HepG2 (cell line): ENCODE results near the gene NSF. TPM values are rescaled to one million over a fixed set of nuclear protein-coding genes. Genes with fewer than 3 reads are reported as not detected.

Experiments
- BRCA1 ChIP-seq: sonication (generic); formaldehyde crosslinking; IDR thresholded peaks from 2 replicates; pipeline ENCODE4 v1.4.0; 2020; ENCODE audit warnings: missing genetic modification reagents
- FUBP1 ChIP-seq: sonication (generic); formaldehyde crosslinking; IDR thresholded peaks from 2 replicates; pipeline ENCODE4 v1.5.1; 2020; ENCODE audit warnings: missing genetic modification reagents, mild to moderate bottlenecking, borderline replicate concordance
- HIVEP1 ChIP-seq: sonication (generic); formaldehyde crosslinking; IDR thresholded peaks from 2 replicates; pipeline ENCODE4 v1.4.0; 2020; ENCODE audit warnings: mild to moderate bottlenecking, missing genetic modification reagents
- MBNL3 ChIP-seq: fragments of 250-450 bp; sonication (Bioruptor Pico); conservative IDR thresholded peaks from 2 replicates; pipeline ENCODE4 v1.8.0; 2022; ENCODE audit warnings: mild to moderate bottlenecking, inconsistent platforms
- MYC ChIP-seq: sonication (generic); formaldehyde crosslinking; IDR thresholded peaks from 2 replicates; pipeline ENCODE4 v1.9.0; 2021; ENCODE audit warnings: missing genetic modification reagents, borderline replicate concordance
- NCOA1 ChIP-seq: sonication (generic); formaldehyde crosslinking; IDR thresholded peaks from 2 replicates; pipeline ENCODE4 v1.9.0; 2021; ENCODE audit warnings: missing genetic modification reagents
- NFE2L1 ChIP-seq: sonication (generic); formaldehyde crosslinking; IDR thresholded peaks from 2 replicates; pipeline ENCODE4 v1.4.0; 2020; ENCODE audit warnings: missing genetic modification reagents, mild to moderate bottlenecking, borderline replicate concordance
- NKX3-1 ChIP-seq: sonication (generic); formaldehyde crosslinking; IDR thresholded peaks from 2 replicates; pipeline ENCODE4 v1.5.0; 2020; ENCODE audit warnings: missing genetic modification reagents
- POLR2G ChIP-seq: fragments of 200-400 bp; formaldehyde crosslinking; IDR thresholded peaks from 2 replicates; pipeline ENCODE4 v1.6.1; 2018; ENCODE audit warnings: mild to moderate bottlenecking, low read depth, low read length, moderate library complexity
- TEAD3 ChIP-seq: optimal IDR thresholded peaks from 2 replicates; pipeline ENCODE3; 2016; ENCODE audit warnings: borderline replicate concordance
- ZBTB38 ChIP-seq: sonication (generic); formaldehyde crosslinking; IDR thresholded peaks from 2 replicates; pipeline ENCODE4 v1.5.1; 2020; ENCODE audit warnings: mild to moderate bottlenecking, missing genetic modification reagents
- ZBTB39 ChIP-seq: sonication (generic); formaldehyde crosslinking; IDR thresholded peaks from 2 replicates; pipeline ENCODE4 v1.5.0; 2020; ENCODE audit warnings: missing genetic modification reagents
- ZBTB4 ChIP-seq: sonication (generic); formaldehyde crosslinking; IDR thresholded peaks from 2 replicates; pipeline ENCODE4 v1.4.0; 2020; ENCODE audit warnings: missing genetic modification reagents, mild to moderate bottlenecking, borderline replicate concordance
- ZC3H4 ChIP-seq: sonication (generic); formaldehyde crosslinking; IDR thresholded peaks from 2 replicates; pipeline ENCODE4 v1.4.0; 2020; ENCODE audit warnings: missing genetic modification reagents, borderline replicate concordance
- ZEB1 ChIP-seq: IDR thresholded peaks from 2 replicates; pipeline ENCODE4 v1.6.1; 2012; ENCODE audit warnings: mild to moderate bottlenecking, low read depth, inconsistent platforms; ENCODE audit not compliant: insufficient replicate concordance
- ZNF10 ChIP-seq: sonication (generic); formaldehyde crosslinking; IDR thresholded peaks from 2 replicates; pipeline ENCODE4 v1.4.0; 2020; ENCODE audit warnings: mild to moderate bottlenecking, low read depth, missing genetic modification reagents, borderline replicate concordance
- ZNF207 ChIP-seq: fragments of 450-650 bp; IDR thresholded peaks from 2 replicates; pipeline ENCODE4 v1.6.1; 2016; ENCODE audit warnings: antibody characterized with exemption, borderline replicate concordance
- ZNF34 ChIP-seq: sonication (generic); formaldehyde crosslinking; IDR thresholded peaks from 2 replicates; pipeline ENCODE4 v1.4.0; 2020; ENCODE audit warnings: mild to moderate bottlenecking, missing genetic modification reagents, borderline replicate concordance
- ZNF501 ChIP-seq: sonication (generic); formaldehyde crosslinking; IDR thresholded peaks from 2 replicates; pipeline ENCODE4 v1.5.1; 2020; ENCODE audit warnings: mild to moderate bottlenecking, moderate library complexity, missing genetic modification reagents
- ZNF772 ChIP-seq: sonication (generic); formaldehyde crosslinking; IDR thresholded peaks from 2 replicates; pipeline ENCODE4 v1.5.0; 2020; ENCODE audit warnings: mild to moderate bottlenecking, missing genetic modification reagents
- polyA plus RNA-seq, 8 experiments: library from polyadenylated mRNA; depleted of rRNA in 3 of 8; stranded (reverse) in 7 of 8; unstranded in 1 of 8; fragments of >200 nt; fragmentation: Illumina TruSeq in 4 of 8; extraction: Trizol in 4 of 8; gene quantifications; 2 replicates each; pipeline versions ENCODE4 v1.2.1 to v1.2.3, GENCODE V29; 2011 to 2016; ENCODE audit warnings: low read depth in 4 of 8, missing spikeins in 1 of 8, mixed read lengths in 1 of 8; ENCODE audit not compliant: insufficient read depth in 1 of 8
- total RNA-seq, 5 experiments: library from RNA; depleted of rRNA; stranded (reverse); fragments of >200 nt; fragmentation: Illumina TruSeq; extraction: Trizol; gene quantifications; 2 replicates each; pipeline ENCODE4 v1.2.3, GENCODE V29; 2016; ENCODE audit warnings: low read depth in 1 of 5
- TF ChIP-seq, protein P1 (sequence below): conservative IDR thresholded peaks from 2 replicates; pipeline ENCODE4 v1.6.1; 2018; ENCODE audit warnings: missing genetic modification reagents

NSF gene
- total and polyA plus RNA-seq, 2 of the 13 experiments (the other 11 are each of a cell fraction or from before 2014, with no cell fraction given) = 21.9 to 37.8 TPM

- no peak for TF ChIP-seq ZBTB4 (CRISPR knock-in tag)
- no peak for TF ChIP-seq MBNL3 (CRISPR knock-in tag)
- no peak for TF ChIP-seq ZNF207
- no peak for TF ChIP-seq BRCA1 (CRISPR knock-in tag)
- no peak for TF ChIP-seq POLR2G
- TF ChIP-seq MYC (CRISPR knock-in tag) = 0 out of 2 replicates have a peak, but pooled peaks have one; percentile 17
- TF ChIP-seq ZBTB38 (CRISPR knock-in tag) = no peak
- TF ChIP-seq ZNF34 (CRISPR knock-in tag) = no peak
- no peak for TF ChIP-seq FUBP1 (CRISPR knock-in tag)
- no peak for TF ChIP-seq TEAD3 (CRISPR knock-in tag)
- 0 out of 2 replicates have a peak, but pooled peaks have one; percentile 48 for TF ChIP-seq HIVEP1 (CRISPR knock-in tag)
- no peak for TF ChIP-seq ZNF10 (CRISPR knock-in tag)
- no peak for TF ChIP-seq NFE2L1 (CRISPR knock-in tag)
- TF ChIP-seq NCOA1 (CRISPR knock-in tag) = no peak
- TF ChIP-seq, protein P1, sequence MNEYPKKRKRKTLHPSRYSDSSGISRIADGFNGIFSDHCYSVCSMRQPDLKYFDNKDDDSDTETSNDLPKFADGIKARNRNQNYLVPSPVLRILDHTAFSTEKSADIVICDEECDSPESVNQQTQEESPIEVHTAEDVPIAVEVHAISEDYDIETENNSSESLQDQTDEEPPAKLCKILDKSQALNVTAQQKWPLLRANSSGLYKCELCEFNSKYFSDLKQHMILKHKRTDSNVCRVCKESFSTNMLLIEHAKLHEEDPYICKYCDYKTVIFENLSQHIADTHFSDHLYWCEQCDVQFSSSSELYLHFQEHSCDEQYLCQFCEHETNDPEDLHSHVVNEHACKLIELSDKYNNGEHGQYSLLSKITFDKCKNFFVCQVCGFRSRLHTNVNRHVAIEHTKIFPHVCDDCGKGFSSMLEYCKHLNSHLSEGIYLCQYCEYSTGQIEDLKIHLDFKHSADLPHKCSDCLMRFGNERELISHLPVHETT = no peak
- no peak for TF ChIP-seq ZBTB39
- TF ChIP-seq ZEB1 = no peak
- TF ChIP-seq ZC3H4 (CRISPR knock-in tag) = no peak
- TF ChIP-seq ZNF772 (CRISPR knock-in tag) = peak; percentile 74; the same call in 1 of the 2 replicates
- no peak for TF ChIP-seq ZNF501 (CRISPR knock-in tag)
- TF ChIP-seq NKX3-1 = no peak
Measured at GRCh38 chr17:46795379-46795952, 205.0 kb downstream of the NSF start (continued).
